HG02642 (cell line): ENCODE data around the gene ZNF598.
A peak's percentile ranks its signal among the peaks of the same experiment; 100 is the strongest.

Source experiments
- ATAC-seq: cut with Tn5 transposase; IDR thresholded peaks from one replicate; pipeline ENCODE4 v1.9.1; 2021; ENCODE audit warnings: mild to moderate bottlenecking; ENCODE audit not compliant: unreplicated experiment, poor library complexity

The ZNF598 gene

DNA sequence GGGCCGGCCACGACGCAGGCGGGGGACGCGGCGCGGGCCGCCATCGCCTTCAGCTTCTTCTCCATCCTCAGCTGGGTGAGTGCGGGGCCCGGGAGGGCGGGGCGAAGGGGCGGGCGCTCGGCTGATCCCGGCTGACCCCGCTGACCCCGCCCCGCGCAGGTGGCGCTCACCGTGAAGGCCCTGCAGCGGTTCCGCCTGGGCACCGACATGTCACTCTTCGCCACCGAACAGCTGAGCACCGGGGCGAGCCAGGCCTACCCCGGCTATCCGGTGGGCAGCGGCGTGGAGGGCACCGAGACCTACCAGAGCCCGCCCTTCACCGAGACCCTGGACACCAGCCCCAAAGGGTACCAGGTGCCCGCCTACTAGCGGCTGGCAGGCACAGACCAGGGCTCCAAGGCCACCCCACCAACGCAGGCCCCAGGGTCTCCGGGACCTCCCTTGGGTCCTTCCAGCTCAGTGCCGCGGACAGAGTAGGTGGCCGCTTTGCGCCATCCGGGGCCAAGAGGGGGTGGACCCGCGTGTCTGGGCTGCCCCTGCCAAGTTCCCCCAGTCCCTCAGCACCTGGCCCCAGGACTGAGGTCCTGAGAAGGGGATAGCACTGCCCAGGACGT, 16.8 kb downstream of the ZNF598 start:
- ATAC-seq, result no peak

DNA sequence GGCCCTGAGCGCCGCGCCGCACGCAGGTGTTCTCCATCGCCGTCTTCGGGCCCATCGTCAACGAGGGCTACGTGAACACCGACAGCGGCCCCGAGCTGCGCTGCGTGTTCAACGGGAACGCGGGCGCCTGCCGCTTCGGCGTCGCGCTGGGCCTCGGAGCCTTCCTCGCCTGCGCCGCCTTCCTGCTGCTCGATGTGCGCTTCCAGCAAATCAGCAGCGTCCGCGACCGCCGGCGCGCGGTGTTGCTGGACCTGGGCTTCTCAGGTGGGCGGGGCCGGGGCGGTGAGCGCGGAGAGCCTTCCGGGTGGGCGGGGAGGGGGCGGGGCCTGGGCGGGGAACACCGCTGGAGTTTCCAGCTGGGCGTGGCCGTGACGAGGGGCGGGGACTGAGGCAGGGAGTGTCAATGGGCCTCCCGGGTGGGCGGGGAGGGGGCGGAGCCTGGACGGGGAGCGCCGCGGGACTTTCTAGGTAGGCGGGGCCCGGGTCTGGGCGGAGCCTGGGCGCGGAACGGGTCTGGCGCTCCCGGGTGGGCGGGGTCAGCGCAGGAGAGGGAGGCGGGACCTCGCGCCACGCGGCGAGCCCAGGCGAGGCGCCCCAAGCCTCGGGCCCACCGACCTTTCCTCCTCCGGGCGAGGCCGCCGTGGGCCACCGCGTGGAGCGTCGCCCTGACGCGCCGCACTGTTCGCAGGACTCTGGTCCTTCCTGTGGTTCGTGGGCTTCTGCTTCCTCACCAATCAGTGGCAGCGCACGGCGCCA, 17.5 kb downstream of the ZNF598 start:
- peak; percentile 52 for ATAC-seq

DNA sequence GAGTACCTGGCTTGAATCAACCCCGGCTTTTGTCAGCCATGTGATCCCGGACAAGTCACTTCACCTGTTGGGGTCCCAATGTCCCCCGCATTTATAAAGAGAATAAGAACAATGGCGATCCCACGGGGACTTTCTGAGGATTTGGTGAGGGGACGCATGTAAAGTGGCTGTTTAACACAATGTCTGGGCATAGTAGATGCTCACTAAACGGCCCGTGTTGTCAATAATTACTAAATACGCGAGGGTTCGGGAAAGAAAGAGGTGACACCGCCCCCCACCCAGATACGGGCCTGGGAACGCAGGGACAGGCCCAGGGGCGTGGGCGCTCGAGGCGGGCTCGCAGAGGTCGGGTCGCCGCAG, 18.1 kb downstream of the ZNF598 start:
- no peak for ATAC-seq

DNA sequence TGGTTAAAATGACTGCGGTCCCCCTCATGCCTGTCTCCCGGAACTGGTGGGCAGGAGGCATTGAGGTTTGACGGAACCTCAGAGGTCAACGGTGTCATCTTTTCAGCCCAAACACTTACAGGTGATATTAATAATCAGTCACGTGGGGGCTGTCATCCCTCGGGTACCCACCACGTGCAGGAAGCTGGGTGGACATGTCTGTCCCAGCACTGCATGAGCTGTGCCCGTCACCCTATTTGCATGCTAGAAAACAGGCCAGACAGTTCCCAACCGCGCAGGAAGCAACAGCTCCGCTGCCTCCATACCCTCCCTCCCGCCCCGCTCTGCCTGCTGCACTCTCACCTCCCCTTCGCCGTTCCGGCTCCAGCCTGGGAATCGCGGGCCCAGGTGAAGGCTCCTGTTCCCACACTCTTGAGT, 18.5 kb downstream of the ZNF598 start:
- ATAC-seq, result peak; percentile 31

DNA sequence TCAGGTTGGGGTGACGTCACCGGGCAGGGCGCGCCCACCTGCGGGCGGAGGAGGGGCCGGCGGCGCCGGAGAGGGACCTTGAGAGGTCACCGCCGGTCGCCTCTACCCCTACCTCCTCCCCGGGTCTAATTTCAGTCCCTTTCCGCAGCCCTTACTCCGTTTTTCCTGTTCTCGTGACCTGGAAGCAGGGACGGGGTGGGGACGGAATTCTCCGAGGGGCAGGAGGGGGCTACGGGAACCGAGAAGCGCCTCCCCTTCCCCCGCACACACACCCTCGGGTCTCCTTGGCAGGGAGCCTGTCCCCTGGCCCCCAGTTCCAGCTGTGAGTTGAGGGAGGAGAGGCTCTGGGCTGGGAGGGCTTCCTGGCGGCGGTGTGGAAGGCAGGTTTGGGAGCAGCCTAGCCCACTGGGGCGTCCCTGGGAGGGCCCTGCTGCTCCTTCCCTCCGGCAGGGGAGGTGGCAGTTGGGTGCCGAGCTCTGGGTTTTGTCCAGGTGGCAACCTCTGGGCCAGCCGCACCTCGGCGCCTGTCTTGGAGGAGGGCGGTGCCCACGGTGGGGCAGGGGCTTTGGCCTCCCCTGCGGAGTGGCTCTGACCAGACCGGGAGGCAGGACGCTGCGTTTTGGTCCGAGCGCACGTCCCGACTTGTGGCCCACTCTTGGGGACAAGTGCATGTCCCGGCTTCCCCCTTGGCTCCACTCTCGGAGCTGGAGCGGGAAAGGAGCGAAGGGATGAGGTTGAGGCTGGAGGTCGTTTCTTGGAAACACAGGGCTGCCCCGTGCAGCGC, 19.1 kb downstream of the ZNF598 start:
- ATAC-seq, result peak; percentile 3

DNA sequence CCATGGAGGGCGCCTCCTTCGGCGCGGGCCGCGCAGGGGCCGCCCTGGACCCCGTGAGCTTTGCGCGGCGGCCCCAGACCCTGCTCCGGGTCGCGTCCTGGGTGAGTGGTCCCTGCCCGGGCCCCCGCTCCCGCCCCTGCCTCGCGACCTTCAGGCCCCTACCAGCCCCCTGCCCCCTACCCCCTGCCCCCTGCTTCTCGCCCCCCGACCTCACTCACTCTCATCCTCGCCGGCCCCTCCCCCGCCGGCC, 19.6 kb downstream of the ZNF598 start:
- no peak for ATAC-seq

DNA sequence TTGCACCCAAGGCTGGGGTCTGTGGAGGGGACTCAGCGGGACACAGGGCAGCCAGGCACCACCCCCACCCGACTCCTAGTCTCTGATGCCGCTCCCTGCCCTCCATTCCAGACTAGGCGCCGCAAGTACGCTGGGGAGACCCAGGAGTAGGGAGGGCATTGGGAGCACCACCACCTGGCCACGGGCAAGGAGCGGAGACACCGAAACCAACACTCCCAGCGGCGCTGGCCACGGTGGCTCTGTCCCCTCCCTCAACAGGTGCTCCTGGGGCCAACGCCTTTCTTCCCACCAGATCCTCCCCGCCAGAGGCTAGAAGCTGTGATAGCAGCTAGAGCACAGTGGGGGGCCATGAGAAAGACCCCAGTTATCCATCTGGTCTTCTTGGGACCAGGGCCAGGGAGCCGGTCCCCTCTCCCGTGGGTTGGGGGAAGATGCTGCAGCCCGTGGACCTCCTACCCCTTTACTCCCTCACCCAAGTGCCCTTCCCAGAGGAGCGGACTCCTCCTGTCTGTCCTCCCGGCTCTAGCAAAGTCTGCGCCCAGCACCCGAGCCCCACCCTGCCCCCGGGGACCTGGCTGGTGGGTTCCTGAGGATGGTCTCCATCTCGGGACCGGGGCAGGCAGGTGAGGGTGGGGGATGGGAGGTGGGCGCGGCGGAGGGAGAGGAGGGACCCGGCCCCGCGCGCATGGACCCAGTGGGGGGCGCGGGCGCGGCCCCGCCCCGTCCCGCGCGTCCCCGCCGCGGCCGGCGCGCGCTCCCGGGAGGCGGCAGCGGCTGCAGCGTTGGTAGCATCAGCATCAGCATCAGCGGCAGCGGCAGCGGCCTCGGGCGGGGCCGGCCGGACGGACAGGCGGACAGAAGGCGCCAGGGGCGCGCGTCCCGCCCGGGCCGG, 20.2 kb downstream of the ZNF598 start, which contains the start of gene SYNGR3:
Gene SYNGR3 (plus strand): TSS at position 762 of the 892 bp plus-strand sequence. CDS start 133 bp downstream, outside the sequence.
- no peak for ATAC-seq

DNA sequence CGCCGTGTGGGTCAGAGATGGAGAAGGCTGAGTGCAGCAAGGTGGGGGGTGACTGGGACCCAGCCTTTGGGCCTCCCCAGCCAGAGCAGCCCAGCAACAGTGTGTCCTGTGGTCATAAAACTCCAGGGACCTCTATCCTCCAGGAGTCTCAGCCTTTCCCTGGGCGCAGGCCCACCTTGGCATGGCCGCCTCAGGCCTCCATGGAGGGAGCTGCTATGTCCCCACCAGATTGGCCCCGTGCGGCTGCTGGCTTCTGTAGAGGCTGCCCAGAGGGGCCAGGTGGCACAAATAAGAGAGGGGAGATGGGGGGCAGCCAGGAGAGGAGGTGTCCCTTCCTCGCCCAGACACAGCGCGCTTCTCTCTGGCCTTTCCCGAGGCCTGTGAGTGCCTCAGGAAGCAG, 22.4 kb downstream of the ZNF598 start:
- ATAC-seq, result no peak

DNA sequence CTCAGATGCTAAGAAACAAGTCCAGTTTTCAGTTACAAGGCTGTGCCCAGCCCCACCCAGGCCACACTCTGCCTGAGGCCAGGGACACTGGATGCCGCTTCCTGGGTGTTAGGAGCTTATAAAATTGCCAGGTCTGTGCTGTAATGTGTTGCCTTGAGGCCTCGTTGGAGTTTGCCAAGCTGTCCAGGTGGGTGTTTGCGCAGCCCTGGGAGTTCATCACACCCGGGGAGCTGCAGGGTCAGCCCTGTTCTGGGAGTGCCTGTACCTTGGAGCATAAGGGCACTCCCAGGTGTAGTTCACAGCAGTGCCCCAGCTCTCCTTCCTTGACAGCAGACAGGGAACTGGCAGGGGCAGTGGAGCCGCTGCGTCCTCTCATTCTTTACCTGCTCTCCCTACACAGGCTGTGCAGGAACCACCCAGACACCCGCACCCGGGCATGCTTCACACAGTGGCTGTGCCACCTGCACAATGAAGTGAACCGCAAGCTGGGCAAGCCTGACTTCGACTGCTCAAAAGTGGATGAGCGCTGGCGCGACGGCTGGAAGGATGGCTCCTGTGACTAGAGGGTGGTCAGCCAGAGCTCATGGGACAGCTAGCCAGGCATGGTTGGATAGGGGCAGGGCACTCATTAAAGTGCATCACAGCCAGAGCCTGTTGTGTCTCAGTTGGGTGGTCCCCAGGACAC, 24.0 kb downstream of the ZNF598 start:
- ATAC-seq, result no peak

DNA sequence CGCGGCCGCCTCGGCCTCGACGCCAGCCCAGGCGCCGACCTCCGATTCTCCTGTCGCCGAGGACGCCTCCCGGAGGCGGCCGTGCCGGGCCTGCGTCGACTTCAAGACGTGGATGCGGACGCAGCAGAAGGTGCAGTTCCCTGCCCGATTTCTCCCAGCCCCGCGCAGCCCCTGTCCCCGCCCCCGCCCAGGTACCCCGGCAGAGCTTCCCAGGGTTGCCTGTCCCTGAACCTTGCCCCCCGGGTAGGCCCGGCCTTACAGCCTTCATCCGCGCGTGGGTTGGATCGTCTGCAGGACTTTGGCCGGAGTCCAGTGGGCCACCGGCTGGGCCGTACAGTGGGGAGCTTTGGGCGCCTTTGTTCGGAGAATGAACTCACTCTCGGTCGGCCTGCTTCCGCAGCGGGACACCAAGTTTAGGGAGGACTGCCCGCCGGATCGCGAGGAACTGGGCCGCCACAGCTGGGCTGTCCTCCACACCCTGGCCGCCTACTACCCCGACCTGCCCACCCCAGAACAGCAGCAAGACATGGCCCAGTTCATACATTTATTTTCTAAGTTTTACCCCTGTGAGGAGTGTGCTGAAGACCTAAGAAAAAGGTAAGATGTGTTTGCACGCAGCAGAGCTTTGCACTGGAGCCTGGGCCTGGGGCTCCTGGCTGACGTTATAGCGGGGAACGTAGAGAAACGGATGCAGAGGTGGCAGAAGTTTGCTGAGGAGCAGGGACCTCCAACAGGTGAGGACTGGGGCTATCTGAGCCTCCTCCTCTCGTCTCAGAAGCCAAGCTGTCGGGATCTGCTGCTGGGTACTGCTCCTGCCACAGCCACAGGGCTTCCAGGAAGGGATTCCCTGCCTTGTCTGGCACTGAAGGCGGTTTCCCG, 25.0 kb downstream of the ZNF598 start:
- ATAC-seq, result peak; percentile 16

DNA sequence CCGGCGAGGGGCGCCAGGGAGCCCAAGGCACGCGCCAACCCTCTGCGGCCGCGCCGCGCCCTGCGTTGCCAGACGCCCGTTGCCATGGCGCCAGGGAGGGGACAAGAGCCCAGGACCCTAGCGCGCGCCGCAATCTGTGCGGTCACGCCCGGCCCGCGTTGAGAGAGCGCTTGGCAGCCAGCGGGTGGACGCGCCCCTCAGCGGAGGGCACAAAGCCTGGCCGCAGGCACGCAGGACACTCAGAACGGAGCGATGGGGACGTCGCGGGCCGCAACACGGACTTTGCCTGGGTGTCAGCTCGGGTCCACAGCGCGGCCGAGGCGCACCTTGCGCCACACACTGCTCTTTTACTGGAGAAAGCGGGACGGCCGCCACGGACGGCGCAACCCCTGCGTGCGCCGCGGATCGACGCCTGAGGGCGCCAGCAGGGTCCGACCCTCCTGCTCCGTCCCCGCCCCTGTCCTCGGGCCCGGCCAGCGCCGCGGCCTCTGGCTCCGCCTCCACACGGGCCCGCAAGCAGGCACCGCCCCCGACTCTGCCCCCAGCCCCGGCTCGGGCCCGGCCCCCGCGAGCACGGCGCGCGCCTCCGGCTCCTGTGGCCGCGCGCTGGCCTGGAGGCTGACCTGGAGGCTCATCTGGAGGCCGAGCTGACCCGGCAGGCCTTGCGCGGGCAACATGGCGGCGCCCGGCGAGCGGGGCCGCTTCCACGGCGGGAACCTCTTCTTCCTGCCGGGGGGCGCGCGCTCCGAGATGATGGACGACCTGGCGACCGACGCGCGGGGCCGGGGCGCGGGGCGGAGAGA, 25.9 kb downstream of the ZNF598 start, which contains the start of gene GFER:
Gene GFER (plus strand): TSS at position 650 of the 803 bp plus-strand sequence. CDS start 26 bp downstream, at position 676.
- ATAC-seq, result peak; percentile 82

DNA sequence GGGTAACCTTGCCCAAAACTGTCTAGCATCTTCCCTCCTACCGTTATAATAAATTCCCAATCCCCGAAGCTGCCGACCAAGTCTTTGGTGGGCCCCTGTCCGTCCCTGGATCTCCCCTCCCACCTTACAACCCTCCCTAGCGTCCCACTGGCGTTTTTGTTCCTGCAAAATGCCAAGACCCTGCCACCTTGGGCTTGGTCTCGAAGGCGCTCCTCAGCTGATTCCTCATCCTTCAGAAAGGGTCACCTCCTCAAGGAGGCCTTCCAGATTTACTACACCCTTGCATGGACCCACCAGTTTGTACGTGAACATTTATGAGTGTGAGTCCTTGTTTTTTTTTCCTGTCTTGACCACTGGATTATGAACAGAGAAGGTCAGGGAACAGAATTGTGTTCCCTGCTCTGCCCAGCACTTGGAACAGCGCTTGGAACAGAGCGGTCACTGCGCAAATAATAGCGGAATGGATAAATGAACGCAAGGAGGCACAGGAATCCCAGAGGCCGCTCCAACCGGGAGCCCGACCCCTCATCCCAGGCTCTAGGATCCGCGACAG, 26.6 kb downstream of the ZNF598 start:
- no peak for ATAC-seq

DNA sequence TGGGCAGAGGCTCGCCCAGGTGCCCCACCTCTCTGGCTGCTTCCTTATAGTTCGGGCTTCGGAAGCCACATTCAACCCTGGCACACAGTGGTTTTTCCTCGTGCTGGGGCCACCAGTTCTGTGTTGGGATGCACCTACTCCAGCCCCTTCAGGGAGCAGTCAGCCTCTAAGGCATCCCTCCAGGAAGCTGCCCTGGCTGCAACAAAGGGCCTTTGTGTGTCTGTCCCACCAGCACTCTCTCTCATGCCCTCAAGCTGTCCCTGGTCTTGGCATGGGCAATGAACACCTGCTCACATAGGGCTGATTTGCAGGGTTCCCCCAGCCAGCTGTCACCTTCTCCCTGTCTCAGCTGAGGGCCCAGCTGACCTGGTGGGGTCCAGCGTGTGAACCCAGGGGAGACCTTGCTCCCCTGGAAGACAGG, 27.6 kb downstream of the ZNF598 start:
- no peak for ATAC-seq

DNA sequence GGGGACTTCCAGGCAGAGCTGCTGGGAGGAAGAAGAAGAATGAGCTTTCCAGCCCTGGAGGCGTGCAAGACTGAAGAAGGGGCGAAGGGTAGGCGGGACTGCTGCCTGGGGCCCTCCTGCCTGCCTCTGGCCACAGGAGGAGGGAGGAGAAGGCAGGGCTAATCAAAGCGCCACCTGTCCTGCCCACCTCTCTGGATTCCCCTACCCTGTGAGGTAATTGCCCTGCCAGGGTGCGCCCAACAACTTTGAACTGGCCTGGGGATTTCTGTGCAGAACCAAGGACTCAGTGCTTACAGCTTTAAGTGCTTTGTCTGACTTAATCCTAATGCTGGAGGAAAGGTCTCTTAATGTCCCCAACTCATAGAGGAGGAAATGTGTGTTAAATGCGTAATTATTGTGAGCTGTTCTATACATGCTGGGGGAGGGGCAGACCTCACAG, 28.2 kb downstream of the ZNF598 start, which contains the start of gene NOXO1:
Gene NOXO1 (minus strand): TSS at position 72 of the 439 bp plus-strand sequence. CDS start 290 bp downstream, outside the sequence.
- no peak for ATAC-seq

DNA sequence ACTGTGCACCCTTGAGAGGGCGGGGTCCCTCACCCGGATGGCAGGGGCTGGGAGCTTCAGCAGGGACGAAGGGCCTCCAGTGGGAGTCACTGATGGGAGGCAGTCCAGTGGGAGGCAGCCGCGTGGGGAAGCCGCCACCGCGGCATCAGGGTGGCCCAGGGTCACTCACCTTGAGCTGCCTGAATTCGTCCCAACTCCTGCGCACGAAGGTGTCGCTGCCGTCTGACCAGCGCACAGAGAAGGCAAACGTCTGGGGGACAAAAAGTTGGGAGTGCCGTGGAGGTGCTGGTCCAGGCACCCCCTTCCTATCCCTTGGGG, 28.9 kb downstream of the ZNF598 start:
- no peak for ATAC-seq

DNA sequence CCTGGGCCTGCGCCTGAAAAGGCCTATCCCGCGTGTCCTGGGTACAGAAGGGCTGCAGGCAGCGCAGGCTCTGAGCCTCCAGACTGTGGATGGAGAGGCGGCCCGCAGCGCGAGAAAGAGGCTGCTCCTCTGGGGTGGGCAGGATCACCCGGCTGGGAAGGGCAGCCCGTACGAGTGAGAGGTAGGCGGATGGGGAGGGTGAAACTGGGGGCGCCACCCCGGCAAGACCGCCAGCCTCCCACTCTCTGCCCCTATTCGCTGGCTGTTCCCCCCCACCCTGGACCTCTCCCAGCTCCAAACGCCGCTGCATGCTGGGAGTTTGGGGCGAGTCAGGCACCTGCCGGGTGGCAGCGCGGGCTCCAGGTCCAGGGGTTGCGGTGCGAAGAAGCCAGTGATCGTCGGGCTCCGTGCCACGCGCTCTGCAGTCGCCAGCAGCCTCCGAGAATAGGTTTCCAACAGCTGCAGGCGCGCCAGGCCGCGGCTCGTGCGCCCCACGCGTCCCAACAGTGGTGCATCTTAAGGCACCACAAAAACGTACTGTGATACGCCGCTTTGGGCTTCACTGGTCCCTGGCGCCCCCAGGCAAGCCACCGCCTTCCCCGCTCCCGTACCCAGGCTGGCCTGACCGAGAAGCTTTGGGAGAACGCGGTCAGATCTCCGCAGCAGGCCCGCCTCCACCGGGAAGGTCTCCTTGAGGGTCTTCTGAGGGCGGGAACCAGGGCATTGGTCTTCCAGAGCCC, 29.4 kb downstream of the ZNF598 start:
- ATAC-seq, result no peak
